ENCODE measurements around the gene RANBP1. TPM values are rescaled to one million over a fixed set of nuclear protein-coding genes. Genes with fewer than 3 reads are reported as not detected.
"Not testable (repeated sequence)": the region's sequence is repeated elsewhere in the genome, so short reads cannot be mapped to it uniquely, and the experiment has no call there.

The RANBP1 gene
- 116 TPM for polyA plus RNA-seq (2013)

- Histone ChIP-seq H3K4me1 (ENCODE audit: control extremely low read depth in 1 of 4, control insufficient read depth in 4 of 4, insufficient read depth in 4 of 4, low read length in 3 of 4) (peaks cover 10 to 36% (median 29%) of the 10 kb centered on the region in 4 experiments), H3K27me3 (replicated peaks in 2 of 5; ENCODE audit: control insufficient read depth in 4 of 5, insufficient read depth in 5 of 5, low read length in 4 of 5) (no peaks in the 10 kb centered on the region), H3K4me3 (ENCODE audit: control insufficient read depth in 1 of 7, extremely low read depth in 1 of 7, insufficient read depth in 4 of 7, low read depth in 2 of 7, low read length in 6 of 7) (peak within 1 kb of the TSS; percentile 58 to 98 (median 84)), H3K27ac (ENCODE audit: insufficient read depth in 1 of 2, low read depth in 1 of 2, low read length in 2 of 2, poor library complexity in 1 of 2, severe bottlenecking in 2 of 2) (peak within 1 kb of the TSS; percentile 85 to 96), H3K9me3 (ENCODE audit: control extremely low read depth in 1 of 5, control insufficient read depth in 4 of 5, insufficient read depth in 2 of 5, low read depth in 1 of 5, low read length in 4 of 5) (no peaks in the 10 kb centered on the region), H3K36me3 (ENCODE audit: control insufficient read depth in 4 of 4, insufficient read depth in 4 of 4, low read length in 3 of 4) (peaks cover 4 to 74% (median 47%) of the 10 kb centered on the region in 4 experiments)
- WGBS (ENCODE audit: insufficient coverage), result 92% methylated on average over 27 of the region's 30 CpGs
- POLR2A ChIA-PET, result no interaction called here
- CTCF ChIA-PET, result interaction anchor here (1.5 kb wide), 1 partner anchor 13 kb away, joined by 5 read pairs; no protein-coding TSS in a partner anchor
- DNase-seq, result no peak
Observed at GRCh38 chr22:20115691-20116375, at the start of gene RANBP1. Gene RANBP1, plus strand, starts transcription at chr22:20116104. Its CDS starts 81 bp downstream, at chr22:20116185.

GRCh38 chr22:20066617-20067383 lies 49.1 kb upstream of the RANBP1 start:
- no peak for DNase-seq
- 95% methylated on average over 6 of the region's 11 CpGs for WGBS (ENCODE audit: insufficient coverage)
- ChIA-PET CTCF (interaction anchor here (1.1 kb wide), 1 partner anchor 116 kb away, joined by 3 read pairs; no protein-coding TSS in a partner anchor), POLR2A (interaction anchor here (0.6 kb wide), 1 partner anchor 71 kb away, joined by 5 read pairs; no protein-coding TSS in a partner anchor)
- Histone ChIP-seq H3K4me1 (ENCODE audit: control extremely low read depth in 1 of 4, control insufficient read depth in 4 of 4, insufficient read depth in 4 of 4, low read length in 3 of 4) (peaks cover 0 to 8% (median 0%) of the 10 kb centered on the region in 4 experiments), H3K4me3 (ENCODE audit: control insufficient read depth in 1 of 7, extremely low read depth in 1 of 7, insufficient read depth in 4 of 7, low read depth in 2 of 7, low read length in 6 of 7) (no peak overlapping the region), H3K9me3 (ENCODE audit: control extremely low read depth in 1 of 5, control insufficient read depth in 4 of 5, insufficient read depth in 2 of 5, low read depth in 1 of 5, low read length in 4 of 5) (no peaks in the 10 kb centered on the region), H3K27me3 (replicated peaks in 2 of 5; ENCODE audit: control insufficient read depth in 4 of 5, insufficient read depth in 5 of 5, low read length in 4 of 5) (no peaks in the 10 kb centered on the region), H3K36me3 (ENCODE audit: control insufficient read depth in 4 of 4, insufficient read depth in 4 of 4, low read length in 3 of 4) (peaks cover 2 to 36% (median 20%) of the 10 kb centered on the region in 4 experiments), H3K27ac (ENCODE audit: insufficient read depth in 1 of 2, low read depth in 1 of 2, low read length in 2 of 2, poor library complexity in 1 of 2, severe bottlenecking in 2 of 2) (no peak overlapping the region)

GRCh38 chr22:20067384-20067682 lies 48.6 kb upstream of the RANBP1 start:
- 100% methylated on average over 3 of the region's 3 CpGs for WGBS (ENCODE audit: insufficient coverage)
- not testable (repeated sequence) for H3K4me1 ChIP-seq (ENCODE audit: control extremely low read depth in 1 of 4, control insufficient read depth in 4 of 4, insufficient read depth in 4 of 4, low read length in 3 of 4); H3K9me3 ChIP-seq (ENCODE audit: control extremely low read depth in 1 of 5, control insufficient read depth in 4 of 5, insufficient read depth in 2 of 5, low read depth in 1 of 5, low read length in 4 of 5); DNase-seq; H3K4me3 ChIP-seq (ENCODE audit: control insufficient read depth in 1 of 7, extremely low read depth in 1 of 7, insufficient read depth in 4 of 7, low read depth in 2 of 7, low read length in 6 of 7); H3K27me3 ChIP-seq (replicated peaks in 2 of 5; ENCODE audit: control insufficient read depth in 4 of 5, insufficient read depth in 5 of 5, low read length in 4 of 5); H3K27ac ChIP-seq (ENCODE audit: insufficient read depth in 1 of 2, low read depth in 1 of 2, low read length in 2 of 2, poor library complexity in 1 of 2, severe bottlenecking in 2 of 2)
- CTCF ChIA-PET, result interaction anchor here (1.0 to 1.1 kb wide), 2 partner anchors 9 to 117 kb away, joined by 3 read pairs; no protein-coding TSS in a partner anchor
- POLR2A ChIA-PET, result interaction anchor here (0.6 kb wide), 1 partner anchor 72 kb away, joined by 5 read pairs; no protein-coding TSS in a partner anchor
- H3K36me3 ChIP-seq (ENCODE audit: control insufficient read depth in 4 of 4, insufficient read depth in 4 of 4, low read length in 3 of 4), result peaks cover 2 to 30% (median 17%) of the 10 kb centered on the region in 4 experiments

DNA sequence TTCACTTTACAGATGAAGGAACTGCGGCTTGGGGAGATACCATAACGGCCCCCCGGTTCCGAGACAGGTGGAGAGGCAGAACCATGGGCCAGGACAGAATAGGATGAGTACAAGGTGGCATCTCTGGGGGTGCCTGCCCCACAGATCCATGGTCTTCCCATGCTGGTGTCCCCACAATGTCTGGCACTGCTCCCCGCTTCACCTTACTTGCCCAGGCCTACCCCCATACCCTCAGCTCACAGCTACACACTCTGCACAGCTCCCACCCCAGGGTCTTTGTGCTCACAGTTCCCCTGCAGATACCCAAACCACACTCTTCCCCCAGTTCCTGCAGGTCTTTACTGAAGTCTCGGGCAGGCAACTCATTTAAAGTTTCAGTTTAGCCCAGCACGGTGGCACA lies 47.3 kb upstream of the RANBP1 start:
- no peaks in the 10 kb centered on the region for H3K9me3 ChIP-seq (ENCODE audit: control extremely low read depth in 1 of 5, control insufficient read depth in 4 of 5, insufficient read depth in 2 of 5, low read depth in 1 of 5, low read length in 4 of 5)
- POLR2A ChIA-PET, result no interaction called here

GRCh38 chr22:20069331-20070042 lies 46.4 kb upstream of the RANBP1 start:
- Histone ChIP-seq H3K4me3 (ENCODE audit: control insufficient read depth in 1 of 7, extremely low read depth in 1 of 7, insufficient read depth in 4 of 7, low read depth in 2 of 7, low read length in 6 of 7) (no peak overlapping the region), H3K27me3 (replicated peaks in 2 of 5; ENCODE audit: control insufficient read depth in 4 of 5, insufficient read depth in 5 of 5, low read length in 4 of 5) (no peaks in the 10 kb centered on the region), H3K36me3 (ENCODE audit: control insufficient read depth in 4 of 4, insufficient read depth in 4 of 4, low read length in 3 of 4) (peaks cover 2 to 9% (median 4%) of the 10 kb centered on the region in 4 experiments), H3K4me1 (ENCODE audit: control extremely low read depth in 1 of 4, control insufficient read depth in 4 of 4, insufficient read depth in 4 of 4, low read length in 3 of 4) (no peaks in the 10 kb centered on the region), H3K9me3 (ENCODE audit: control extremely low read depth in 1 of 5, control insufficient read depth in 4 of 5, insufficient read depth in 2 of 5, low read depth in 1 of 5, low read length in 4 of 5) (no peaks in the 10 kb centered on the region), H3K27ac (ENCODE audit: insufficient read depth in 1 of 2, low read depth in 1 of 2, low read length in 2 of 2, poor library complexity in 1 of 2, severe bottlenecking in 2 of 2) (no peak overlapping the region)
- ChIA-PET CTCF (no interaction called here), POLR2A (no interaction called here)
- WGBS (ENCODE audit: insufficient coverage), result 100% methylated on average over 4 of the region's 7 CpGs
- no peak for DNase-seq

More for the DNA sequence above, 47.3 kb upstream of the RANBP1 start:
- Histone ChIP-seq H3K4me1 (ENCODE audit: control extremely low read depth in 1 of 4, control insufficient read depth in 4 of 4, insufficient read depth in 4 of 4, low read length in 3 of 4) (peaks cover 0 to 7% (median 0%) of the 10 kb centered on the region in 4 experiments), H3K36me3 (ENCODE audit: control insufficient read depth in 4 of 4, insufficient read depth in 4 of 4, low read length in 3 of 4) (peaks cover 2 to 17% (median 10%) of the 10 kb centered on the region in 4 experiments), H3K4me3 (ENCODE audit: control insufficient read depth in 1 of 7, extremely low read depth in 1 of 7, insufficient read depth in 4 of 7, low read depth in 2 of 7, low read length in 6 of 7) (no peak overlapping the region), H3K27me3 (replicated peaks in 2 of 5; ENCODE audit: control insufficient read depth in 4 of 5, insufficient read depth in 5 of 5, low read length in 4 of 5) (no peaks in the 10 kb centered on the region), H3K27ac (ENCODE audit: insufficient read depth in 1 of 2, low read depth in 1 of 2, low read length in 2 of 2, poor library complexity in 1 of 2, severe bottlenecking in 2 of 2) (no peak overlapping the region)
- CTCF ChIA-PET, result no interaction called here
- WGBS (ENCODE audit: insufficient coverage), result 90% methylated on average over 5 of the region's 7 CpGs
- no peak for DNase-seq

DNA sequence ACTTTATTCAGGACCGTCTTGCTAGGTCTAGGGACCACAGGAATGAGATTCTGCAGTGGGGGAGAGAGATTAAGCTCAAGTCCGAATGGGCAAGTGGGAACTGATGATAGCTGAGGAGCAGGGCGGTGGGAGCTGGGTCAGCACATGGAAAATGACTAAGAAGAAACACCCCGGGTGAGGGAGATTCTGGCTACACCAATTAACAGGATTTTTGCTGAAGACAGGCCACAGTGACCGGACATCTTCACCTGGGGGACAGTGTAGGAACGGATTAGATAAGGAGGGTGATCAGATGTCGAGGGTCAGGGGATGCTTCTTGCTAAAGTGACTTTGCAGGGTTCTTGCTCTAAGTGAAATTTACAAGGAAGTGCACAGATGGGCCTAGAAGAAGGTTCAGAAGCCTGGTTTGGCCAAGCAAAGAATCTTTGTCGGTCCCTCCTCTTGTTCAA lies 44.4 kb upstream of the RANBP1 start:
- POLR2A ChIA-PET, result interaction anchor here (0.6 kb wide), 1 partner anchor 25 kb away, joined by 6 read pairs; no protein-coding TSS in a partner anchor

More for the DNA sequence above, 44.4 kb upstream of the RANBP1 start:
- CTCF ChIA-PET, result no interaction called here
- Histone ChIP-seq H3K27ac (ENCODE audit: insufficient read depth in 1 of 2, low read depth in 1 of 2, low read length in 2 of 2, poor library complexity in 1 of 2, severe bottlenecking in 2 of 2) (no peak overlapping the region), H3K4me3 (ENCODE audit: control insufficient read depth in 1 of 7, extremely low read depth in 1 of 7, insufficient read depth in 4 of 7, low read depth in 2 of 7, low read length in 6 of 7) (no peak overlapping the region), H3K9me3 (ENCODE audit: control extremely low read depth in 1 of 5, control insufficient read depth in 4 of 5, insufficient read depth in 2 of 5, low read depth in 1 of 5, low read length in 4 of 5) (no peaks in the 10 kb centered on the region), H3K27me3 (replicated peaks in 2 of 5; ENCODE audit: control insufficient read depth in 4 of 5, insufficient read depth in 5 of 5, low read length in 4 of 5) (no peaks in the 10 kb centered on the region), H3K4me1 (ENCODE audit: control extremely low read depth in 1 of 4, control insufficient read depth in 4 of 4, insufficient read depth in 4 of 4, low read length in 3 of 4) (no peaks in the 10 kb centered on the region), H3K36me3 (ENCODE audit: control insufficient read depth in 4 of 4, insufficient read depth in 4 of 4, low read length in 3 of 4) (peaks cover 0 to 2% (median 0%) of the 10 kb centered on the region in 4 experiments)
- no peak for DNase-seq
- 96% methylated on average over 7 of the region's 8 CpGs for WGBS (ENCODE audit: insufficient coverage)
